Kidney tubule cell (primary cell): ENCODE data around the gene ITPR2.
A peak's percentile ranks its signal among the peaks of the same experiment; 100 is the strongest.

ENCODE experiments used
- DNase-seq: peaks from one replicate; pipeline ENCODE4 v3.0.0-alpha.2; 2018; ENCODE audit warnings: low spot score

ITPR2 gene

DNA sequence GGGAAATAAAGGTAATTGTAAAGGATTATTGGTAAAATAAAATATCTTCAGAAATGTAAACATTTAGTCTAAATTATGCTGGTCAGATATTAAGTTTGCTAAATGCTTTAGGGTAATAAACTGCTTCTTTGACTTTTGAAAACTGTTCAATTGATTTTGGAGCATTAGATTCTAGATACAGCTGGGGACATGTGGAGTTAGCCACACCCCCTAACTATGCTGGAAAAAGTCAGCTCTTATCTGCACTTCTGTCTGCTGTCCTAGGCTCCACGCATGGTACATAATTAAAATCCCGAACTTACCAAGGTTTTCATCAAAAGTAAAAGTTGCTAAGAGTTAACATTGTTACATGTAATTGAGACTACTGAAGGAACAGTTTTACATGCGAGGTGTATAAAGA is 78.8 kb downstream of the ITPR2 start:
- DNase-seq = no peak

DNA sequence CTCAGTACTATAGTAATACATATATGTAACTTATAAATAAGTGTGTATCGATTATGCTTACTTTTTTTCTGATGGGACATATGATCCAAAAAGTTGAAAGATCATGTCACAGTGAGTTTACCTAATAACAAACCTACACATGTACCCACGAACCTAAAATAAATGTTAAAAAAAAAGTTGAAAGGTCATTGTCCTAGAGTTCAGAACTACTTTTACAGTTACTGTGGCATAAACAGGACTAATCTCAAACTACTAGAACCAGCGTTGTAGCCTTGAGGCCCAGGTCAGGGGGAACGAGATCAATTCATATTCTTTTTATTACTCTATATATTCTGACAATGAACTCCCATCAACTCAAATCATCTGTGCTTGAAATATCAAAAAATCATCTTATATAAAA is 81.8 kb downstream of the ITPR2 start:
- DNase-seq = no peak

DNA sequence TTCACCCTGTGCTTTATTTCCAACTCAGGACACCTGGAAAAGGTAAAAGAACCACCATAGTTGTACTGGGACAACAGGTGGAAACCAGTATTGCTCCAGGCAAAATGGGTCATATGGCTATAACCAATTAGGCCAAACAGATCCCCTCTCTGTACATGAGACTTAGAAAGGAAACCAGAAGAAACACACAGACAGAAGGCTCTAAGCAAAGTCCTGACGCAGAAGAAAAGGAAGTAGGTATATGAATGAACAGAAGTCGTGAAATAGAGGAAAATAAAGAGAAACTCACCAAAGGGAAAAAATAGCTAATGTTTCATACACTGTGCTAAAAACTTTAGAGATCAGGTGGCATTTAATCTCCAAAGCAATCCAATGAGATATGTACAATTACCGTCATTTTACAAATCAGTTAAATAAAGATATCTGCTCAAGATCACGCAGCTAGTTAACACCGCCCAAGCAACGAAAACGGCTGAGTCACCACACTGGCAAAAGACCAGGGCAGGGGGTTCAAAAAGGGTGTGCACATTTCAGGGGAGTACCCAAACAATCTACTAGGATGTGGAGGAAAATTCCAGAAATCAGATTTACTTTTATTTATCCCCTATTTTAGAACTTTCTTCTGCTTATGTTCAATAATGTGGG is 82.3 kb downstream of the ITPR2 start:
- DNase-seq = no peak

DNA sequence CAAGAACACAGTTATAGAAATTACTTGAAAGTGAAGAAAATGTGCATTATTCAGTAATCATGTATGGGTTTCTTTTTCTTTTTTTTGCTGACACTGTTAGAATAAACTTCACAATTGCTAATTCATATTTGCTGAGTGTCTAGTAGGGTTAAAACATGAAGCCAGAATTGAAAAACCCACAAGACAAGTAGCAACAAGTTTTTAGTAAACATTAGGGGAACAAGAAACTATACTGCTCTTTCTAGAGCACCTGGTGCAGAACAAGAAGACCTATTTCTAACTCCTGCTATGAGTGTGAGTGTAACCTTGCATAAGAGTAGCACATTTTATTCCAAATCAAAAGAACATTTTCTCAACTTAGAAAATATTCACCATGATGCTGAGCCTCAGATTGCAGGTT is 83.2 kb downstream of the ITPR2 start:
- DNase-seq = no peak

DNA sequence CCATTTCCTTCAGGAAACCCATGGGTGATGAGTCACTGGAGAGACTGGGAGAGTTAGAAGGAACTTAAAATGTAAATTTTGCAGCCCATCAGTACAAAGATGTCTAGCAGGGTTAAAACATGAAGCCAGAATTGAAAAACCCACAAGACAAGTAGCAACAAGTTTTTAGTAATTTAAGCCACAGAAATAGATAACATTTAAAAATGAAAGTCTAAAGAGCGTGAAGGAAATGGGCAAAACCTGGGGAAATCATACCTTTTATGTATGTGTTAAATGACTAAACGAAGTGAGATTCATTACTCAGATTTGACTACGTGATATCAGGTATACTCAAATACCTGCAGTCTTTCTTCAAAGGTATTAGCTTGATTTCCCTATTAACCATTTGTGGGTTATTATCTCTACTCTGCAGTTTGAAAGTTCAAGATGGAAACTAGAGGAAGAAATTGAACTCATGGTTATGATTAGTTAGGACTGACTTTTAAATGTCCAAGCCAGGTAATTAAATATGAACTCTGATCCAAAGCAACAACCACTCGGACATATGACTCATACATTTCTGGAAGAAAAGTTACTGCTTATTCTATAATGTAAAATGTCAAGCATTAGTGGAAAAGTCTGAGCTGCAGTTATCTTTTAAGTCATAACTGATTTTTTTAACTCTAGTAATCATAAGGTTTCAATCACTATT is 84.1 kb downstream of the ITPR2 start:
- peak; percentile 32 for DNase-seq

DNA sequence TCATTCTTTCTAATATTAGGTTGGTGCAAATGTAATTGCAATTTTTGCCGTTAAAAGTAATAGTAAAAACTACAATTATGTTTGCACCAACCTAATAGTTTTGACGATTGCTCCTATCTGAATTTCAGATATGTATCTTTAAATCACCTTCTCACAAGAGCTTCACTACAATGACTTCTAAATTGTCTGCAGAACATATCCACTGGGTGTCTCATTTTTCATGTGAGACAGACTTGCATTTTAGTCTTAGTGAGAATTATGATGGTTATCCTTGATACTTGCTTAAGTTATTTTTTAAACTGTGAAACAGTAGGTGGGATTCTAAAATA is 84.6 kb downstream of the ITPR2 start:
- no peak for DNase-seq

DNA sequence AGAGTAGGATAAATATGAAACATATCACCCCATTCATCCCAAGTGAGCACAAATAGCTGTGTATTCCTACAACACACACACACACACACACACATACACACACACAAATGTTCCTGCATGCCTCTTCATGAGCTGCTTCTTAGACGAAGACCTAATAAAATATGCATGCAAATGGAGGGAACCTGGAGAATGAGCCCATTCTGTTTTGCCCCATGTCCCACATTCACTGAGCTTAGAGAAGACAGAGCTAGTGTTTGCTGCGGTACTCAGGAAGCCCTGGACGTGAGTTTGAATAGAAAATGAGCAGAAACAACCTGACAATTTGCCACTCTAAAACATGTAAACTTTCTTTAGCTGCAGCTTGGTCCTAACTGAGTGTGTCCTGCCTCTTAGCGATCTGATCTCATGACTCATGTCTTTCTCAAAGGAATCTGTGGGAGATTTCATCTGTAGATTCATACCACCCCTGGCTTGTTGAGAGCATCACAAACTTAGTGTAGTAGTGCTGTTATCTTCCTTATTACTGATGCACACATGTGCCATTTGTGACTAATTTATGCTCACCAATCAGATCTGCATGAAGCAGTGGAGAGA is 86.8 kb downstream of the ITPR2 start:
- peak; percentile 71 for DNase-seq

DNA sequence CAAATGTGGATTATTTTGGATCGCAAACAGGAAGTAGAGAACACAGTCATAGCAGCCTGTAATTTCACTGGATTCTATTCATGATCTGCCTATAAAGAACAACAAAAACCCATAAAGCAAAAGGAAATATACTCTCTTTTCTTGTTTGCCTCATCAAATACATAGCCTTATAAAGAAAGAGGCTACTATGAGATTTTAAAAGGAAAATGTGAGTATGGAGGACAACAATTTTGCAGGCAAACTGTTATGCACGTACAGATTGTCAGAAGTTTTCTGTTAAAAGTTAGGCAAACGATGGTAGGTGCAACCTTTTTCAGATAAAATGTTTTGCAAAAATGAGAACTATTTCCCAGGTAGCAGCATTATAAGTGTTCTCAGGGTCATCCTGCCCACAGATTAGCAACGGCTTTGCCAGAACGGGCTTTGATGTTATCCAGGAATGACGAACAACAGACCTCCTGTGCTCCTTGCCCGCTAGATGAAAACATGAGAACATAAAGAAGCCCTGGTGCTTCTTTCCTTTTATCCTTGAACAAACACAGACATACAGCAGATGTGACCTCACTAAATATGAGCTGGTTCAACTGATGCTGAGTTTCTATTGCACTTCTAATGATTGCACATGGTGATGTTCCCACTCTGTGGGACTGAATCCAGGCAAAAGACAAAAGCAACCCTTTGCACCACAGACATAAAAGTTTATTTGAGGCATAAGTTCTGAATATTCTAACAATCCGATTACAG is 88.1 kb downstream of the ITPR2 start:
- no peak for DNase-seq

DNA sequence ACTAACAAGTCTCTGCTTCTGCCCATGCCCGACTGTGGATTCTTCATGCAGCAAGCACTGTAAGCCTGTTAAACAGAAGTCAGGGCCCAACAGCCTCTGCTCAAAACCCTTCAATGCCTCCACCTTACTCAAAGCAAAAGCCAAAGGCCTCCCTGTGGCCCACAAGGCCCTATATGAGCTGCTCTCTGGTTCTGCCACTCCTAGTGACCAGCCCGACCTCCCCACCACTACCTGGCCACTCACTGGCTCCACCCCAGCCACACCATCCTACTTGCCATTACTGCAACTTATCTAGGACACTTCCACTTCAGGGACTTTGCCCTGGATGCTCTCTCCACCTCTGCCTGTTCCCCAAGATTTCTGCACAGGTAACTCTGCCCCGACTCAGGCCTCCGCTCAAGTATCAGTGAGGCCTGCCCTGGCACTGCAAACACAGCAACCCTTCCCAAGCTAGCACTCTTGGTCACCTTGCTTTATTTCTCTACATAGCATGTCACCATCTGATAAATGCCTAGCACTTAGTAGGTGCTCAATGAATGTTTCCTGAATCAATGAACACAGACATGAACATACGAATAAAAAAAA is 88.9 kb downstream of the ITPR2 start:
- no peak for DNase-seq

DNA sequence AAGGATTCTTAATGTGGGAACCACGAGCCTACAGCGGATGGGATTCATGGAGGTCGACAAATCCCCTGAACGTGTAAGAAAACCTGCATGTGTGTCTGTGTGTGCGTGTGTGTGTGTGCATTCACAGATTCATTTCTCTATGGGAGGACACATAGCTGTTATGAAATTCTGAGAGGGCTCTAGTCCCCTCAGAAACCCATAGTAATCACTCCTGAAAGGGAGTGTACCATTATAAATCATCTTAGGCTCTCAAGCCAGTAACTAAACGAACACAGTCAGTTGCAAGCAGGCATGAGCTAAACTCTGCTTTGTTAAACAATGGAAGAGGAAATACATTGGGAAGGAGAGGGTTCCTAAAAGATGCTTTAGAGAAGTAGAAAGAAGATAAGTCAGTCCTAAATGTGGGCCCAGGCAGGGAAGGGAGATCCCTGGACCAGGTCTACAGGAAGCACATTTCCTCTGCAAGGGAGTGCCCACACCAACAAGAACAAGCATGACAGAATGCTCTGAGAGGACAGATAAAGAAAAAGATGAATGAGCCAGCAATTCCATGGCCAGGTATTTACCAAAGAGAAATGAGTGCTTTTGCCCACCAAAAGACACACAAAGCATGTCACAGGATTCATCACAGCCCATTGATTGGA is 91.3 kb downstream of the ITPR2 start:
- no peak for DNase-seq

DNA sequence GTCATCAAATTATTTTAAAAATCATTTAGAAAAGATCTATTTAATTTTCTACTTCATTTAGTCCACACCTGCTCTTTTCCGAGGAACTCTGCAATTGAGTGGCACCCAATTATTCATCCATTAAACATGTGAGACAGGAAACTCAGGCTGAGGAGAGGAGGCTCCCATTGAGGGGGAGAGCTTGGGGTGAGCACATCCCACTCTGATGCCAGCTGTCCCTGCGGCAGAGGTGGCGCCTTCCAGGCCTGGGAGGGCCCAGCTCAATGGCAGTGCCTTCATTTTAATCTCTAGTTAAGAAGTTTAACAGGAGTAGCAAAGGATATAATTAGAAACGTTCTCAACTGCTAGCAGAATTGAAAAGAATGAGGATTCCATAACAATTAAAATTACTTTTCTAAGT is 92.0 kb downstream of the ITPR2 start:
- DNase-seq = peak; percentile 46

DNA sequence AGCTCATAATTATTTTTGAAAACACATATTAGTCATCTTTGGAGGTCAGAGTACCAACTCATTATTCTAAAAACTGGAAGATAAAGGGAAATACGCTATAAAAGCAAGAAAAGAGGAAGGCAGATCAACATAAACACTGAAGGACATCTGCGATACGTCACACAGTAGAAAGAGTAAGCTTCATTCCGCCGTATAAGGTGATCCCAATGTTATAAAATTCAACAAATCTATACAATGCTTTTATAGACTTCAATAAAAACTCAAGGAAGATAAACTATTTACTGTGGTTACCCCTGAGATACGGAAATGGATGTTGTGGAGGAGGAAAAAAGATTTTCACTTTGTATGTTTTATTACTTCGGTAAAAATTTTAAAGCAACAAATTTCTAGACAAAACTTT is 92.6 kb downstream of the ITPR2 start:
- no peak for DNase-seq

DNA sequence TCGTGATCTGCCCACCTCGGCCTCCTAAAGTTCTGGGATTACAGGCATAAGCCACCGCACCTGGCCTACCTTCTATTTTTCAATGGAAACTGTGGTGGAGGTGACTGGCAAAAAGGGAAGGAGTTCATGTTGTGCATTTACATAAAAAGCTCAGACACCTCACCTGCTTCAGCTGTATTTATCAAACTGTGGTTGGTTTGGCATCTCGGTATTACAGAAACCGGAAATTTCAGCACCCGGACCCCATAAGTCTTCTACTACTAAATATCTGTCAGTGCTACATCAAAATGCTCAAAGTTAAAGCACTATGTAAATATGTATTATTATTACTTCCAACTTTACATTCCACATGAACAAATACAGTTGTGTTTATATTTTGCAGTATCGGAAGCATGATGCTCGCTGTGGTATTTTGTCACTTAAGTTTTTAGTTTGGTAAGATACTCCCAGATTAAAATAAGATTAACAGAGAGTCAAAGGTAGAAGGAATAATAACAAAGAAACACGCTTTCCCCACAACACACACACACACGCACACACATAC is 95.4 kb downstream of the ITPR2 start:
- no peak for DNase-seq

DNA sequence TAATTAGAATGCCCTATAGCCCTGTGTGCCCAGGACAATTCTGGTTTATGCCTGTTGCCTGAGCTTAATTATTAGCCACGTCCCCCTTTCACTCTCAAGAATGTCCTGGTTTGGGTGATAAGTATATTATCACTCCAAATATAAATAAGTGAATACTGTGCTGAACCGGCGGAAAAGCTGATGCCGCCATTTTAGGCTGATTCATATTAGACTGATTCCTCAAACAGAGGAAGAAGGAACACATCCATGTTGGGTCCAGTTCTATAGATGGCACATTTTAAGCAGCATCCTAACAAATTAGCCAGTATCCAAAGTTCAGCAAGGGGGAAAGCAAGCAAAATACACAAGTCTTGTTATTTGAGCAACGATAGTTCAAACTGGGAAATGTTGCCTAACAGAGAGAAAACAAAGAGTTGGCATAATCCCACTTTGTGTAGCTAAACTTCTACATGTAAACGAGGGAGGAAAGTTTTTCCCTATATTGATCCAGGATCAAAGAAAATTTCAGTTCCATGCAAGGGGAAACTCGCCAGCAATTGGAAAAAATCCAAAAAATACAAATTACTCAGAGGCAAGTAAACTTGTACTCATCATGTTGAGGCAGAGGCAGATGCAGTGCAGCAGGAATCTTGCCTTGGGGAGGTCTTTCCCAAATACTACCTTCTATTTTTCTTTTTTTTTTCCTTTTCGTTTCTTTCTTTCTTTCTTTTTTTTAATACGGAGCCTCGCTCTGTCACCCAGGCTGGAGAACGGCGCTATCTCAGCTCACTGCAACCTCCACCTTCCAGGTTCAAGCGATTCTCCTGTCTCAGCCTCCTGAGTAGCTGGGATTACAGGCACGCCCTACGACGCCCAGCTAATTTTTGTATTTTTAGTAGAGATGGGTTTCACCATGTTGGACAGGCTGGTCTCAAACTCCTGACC is 96.2 kb downstream of the ITPR2 start:
- peak; percentile 41 for DNase-seq

DNA sequence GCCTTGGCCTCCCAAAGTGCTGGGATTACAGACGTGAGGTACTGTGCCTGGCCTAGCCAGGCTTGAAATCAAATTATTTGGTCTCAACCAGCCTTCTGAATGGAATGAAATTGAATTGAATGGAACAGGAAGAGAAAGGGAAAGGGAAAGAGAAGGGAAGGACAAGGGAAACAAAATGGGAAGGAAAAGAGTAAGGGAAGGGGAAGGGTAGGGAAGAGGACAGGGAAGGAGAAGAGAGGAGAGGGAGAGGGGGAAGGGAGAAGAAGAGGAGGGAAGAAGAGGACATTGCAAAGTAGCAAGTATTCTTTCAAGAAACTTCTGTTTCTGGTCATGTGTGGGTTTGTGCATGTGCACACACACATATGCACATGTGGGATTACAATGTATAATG is 97.8 kb downstream of the ITPR2 start:
- DNase-seq = no peak

DNA sequence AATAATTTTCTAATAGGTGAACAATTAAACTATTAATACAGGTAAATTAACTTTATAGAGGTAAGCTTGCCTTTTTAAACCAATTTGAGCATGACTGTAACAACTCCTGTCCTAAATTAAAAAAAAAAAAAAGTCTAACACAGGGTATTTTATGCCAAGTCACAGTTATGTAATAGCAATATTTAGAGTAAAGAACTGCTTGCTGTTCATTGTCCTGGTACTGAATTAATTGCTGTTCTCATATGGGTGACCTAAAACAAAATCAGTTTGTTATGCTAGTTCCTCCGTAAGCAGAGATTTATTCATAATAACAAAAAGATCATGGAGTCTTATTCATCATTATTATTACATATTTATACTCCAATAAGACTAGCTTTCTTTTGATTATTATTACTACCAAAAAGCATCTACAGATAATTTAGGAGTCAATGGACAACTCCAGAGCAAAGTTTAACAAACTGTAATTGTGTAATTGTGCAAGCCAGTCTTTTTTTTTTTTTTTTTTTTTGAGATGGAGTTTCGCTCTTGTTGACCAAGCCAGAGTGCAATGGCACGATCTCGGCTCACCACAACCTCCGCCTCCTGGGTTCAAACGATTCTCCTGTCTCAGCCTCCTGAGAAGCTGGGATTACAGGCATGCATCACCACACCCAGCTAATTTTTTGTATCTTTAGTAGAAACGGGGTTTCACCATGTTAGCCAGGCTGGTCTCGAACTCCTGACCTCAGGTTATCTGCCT is 98.3 kb downstream of the ITPR2 start:
- DNase-seq = no peak

DNA sequence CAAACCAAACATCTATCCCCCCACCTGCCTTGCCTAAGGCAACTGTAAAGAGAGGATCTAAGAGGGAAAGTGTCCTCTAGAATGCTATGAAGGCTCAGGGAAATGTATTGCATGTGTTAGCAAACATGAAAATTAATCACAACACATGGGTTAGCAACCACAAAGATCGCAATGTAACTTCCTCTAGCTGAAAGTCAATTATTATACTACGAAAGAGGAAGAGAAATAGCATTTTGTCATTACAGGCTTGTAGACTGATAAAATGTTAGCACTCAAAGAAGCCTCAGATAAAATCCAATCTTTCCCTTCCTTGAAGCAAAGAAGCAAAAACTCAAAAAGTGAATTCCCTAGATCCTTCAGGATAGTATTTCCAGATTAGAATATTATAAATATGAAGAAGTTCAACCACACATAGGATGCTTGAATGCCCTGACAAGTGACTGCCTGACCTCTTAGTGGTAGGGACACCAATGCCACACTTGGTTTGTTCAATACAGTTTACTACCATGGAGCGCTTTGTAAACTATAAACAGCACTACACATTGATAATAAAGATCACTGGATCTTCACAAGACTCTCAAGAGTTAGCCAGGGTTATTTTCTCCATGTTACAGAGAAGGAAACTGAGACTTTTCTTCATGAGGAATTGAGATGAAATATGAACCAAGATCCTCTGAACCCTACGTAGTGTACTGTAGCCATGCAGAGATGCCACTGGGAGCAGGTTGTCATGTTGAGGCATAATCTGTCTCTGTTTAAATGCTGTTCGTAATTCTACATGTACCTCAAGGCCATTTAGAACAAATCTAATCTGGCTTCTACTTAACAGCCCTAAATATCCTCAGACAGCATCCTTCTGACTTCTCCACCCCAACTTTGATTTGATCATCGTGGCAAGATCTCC is 100.7 kb downstream of the ITPR2 start:
- DNase-seq = peak; percentile 63

DNA sequence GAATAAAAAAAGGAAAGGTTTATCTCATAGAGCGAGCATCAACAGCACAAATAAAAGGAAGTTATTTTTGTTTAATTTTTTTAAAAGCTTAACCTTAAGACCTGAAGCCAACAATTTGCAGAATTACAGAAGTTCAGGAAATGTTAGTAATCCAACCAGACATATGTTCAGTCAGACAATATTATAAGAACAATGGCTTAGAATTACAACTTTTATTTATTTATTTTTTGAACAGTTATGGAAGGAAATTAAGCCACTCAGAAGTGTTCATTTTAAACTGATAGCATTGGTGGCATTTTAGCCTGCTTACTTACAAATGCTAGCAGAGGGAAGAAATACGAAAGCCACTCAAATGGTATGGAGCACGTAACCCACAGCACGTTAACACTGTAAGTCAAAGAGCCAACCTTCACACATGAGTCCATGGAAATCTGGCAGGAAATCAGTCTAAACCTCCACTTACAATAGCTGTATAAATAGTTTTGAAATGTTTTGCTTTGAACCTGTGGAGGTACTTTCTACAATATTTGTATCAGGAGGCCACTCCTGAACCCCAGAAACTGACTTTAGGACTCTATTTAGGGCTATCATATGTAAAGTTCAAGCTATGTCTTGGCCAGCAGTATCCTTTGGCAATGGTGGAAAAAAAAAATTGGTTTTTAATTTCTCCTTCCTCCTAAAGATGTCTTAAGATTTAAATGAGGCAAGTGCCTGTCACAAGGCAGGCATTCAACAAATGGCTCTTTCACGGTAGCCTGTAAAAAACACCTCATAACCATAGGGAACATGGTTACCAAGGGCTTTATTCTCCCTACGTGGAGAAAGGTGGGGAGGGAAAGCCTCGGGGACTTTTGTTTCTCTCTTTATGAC is 102.3 kb downstream of the ITPR2 start:
- no peak for DNase-seq
